Parathyroid adenoma (tissue), 2 donors: ENCODE data around the gene ASTN2.

ENCODE experiments used
- H2AFZ ChIP-seq: fragments of 300-600 bp; sonication (generic); one replicate; pipeline ENCODE4 v1.7.0; 2017; ENCODE audit warnings: antibody characterized with exemption, mild to moderate bottlenecking
- H3K27ac ChIP-seq: fragments of 300-600 bp; sonication (generic); one replicate; pipeline ENCODE4 v1.7.0; 2017
- H3K27me3 ChIP-seq: fragments of 300-600 bp; sonication (generic); one replicate; pipeline ENCODE4 v1.7.0; 2017; ENCODE audit warnings: low read length; ENCODE audit not compliant: control insufficient read depth, insufficient read depth
- H3K36me3 ChIP-seq: fragments of 300-600 bp; sonication (generic); one replicate; pipeline ENCODE4 v1.7.0; 2017; ENCODE audit warnings: low read length; ENCODE audit not compliant: control insufficient read depth, insufficient read depth
- H3K4me1 ChIP-seq: fragments of 300-600 bp; sonication (generic); one replicate; pipeline ENCODE4 v1.7.0; 2017; ENCODE audit warnings: control low read depth
- H3K4me2 ChIP-seq: fragments of 300-600 bp; sonication (generic); one replicate; pipeline ENCODE4 v1.7.0; 2017; ENCODE audit warnings: low read length
- H3K4me3 ChIP-seq: fragments of 300-600 bp; sonication (generic); one replicate; pipeline ENCODE4 v1.7.0; 2017; ENCODE audit warnings: low read depth, low read length
- H3K79me2 ChIP-seq: fragments of 300-600 bp; sonication (generic); one replicate; pipeline ENCODE4 v1.7.0; 2017; ENCODE audit warnings: control low read depth
- H3K9ac ChIP-seq: fragments of 300-600 bp; sonication (generic); one replicate; pipeline ENCODE4 v1.7.0; 2017; ENCODE audit warnings: mild to moderate bottlenecking
- H3K9me3 ChIP-seq: fragments of 300-600 bp; sonication (generic); one replicate; pipeline ENCODE4 v1.7.0; 2017; ENCODE audit warnings: low read length; ENCODE audit not compliant: control insufficient read depth
- TF ChIP-seq, protein P1 (sequence below): fragments of 300-600 bp; sonication (generic); IDR thresholded peaks from one replicate; pipeline ENCODE4 v1.7.0; 2017; ENCODE audit warnings: antibody characterized with exemption, mild to moderate bottlenecking
- donor health status: primary hyperparathyroidism.

The ASTN2 gene

DNA sequence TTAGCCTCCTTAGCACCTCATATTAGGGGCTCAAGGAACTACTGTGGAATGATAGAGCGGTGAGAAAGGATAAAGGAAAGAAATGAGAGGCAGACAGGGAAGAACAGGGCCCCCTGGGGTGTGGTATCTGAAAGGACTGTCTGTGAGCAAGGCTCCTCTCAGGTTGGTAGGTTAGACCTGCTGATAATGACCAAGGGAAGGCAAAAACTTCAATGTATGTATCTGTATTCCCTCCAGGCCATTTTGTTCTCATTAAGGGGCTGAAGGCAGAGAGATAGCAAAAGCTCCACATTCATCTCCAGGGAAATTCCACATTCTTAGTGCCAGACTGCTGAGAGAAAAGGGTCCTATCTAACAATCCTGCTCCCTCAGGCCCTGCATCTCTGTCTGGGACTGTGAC is 699.1 kb downstream of the ASTN2 start:
- Histone ChIP-seq H2AFZ (no peak overlapping the region), H3K9me3 (no peaks in the 10 kb centered on the region), H3K36me3 (no peaks in the 10 kb centered on the region), H3K79me2 (no peaks in the 10 kb centered on the region), H3K4me1 (no peaks in the 10 kb centered on the region), H3K27me3 (no peaks in the 10 kb centered on the region), H3K4me3 (no peak overlapping the region), H3K9ac (no peak overlapping the region), H3K4me2 (no peak overlapping the region), H3K27ac (no peak overlapping the region)
- TF ChIP-seq, protein P1, sequence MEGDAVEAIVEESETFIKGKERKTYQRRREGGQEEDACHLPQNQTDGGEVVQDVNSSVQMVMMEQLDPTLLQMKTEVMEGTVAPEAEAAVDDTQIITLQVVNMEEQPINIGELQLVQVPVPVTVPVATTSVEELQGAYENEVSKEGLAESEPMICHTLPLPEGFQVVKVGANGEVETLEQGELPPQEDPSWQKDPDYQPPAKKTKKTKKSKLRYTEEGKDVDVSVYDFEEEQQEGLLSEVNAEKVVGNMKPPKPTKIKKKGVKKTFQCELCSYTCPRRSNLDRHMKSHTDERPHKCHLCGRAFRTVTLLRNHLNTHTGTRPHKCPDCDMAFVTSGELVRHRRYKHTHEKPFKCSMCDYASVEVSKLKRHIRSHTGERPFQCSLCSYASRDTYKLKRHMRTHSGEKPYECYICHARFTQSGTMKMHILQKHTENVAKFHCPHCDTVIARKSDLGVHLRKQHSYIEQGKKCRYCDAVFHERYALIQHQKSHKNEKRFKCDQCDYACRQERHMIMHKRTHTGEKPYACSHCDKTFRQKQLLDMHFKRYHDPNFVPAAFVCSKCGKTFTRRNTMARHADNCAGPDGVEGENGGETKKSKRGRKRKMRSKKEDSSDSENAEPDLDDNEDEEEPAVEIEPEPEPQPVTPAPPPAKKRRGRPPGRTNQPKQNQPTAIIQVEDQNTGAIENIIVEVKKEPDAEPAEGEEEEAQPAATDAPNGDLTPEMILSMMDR, result no peak

DNA sequence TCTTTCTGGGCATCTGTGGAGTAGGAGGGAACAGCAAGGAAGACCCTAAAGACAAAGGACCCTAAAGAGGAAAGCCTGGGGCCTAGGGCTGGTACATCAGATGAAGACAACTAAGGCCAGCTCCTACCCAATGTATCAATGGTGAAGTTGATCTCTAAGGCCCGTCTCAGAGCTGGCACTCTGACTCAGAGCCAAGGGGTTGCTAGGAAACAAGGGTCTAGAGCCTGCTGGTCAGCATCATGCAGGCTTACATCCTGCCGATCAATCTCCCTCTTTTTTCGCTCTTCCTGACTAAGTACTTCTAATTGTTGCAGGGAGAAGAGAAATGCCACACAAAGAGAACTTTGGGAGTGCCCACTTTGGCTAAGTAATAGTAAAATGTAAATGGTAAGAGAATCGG is 701.6 kb downstream of the ASTN2 start:
- Histone ChIP-seq H3K9ac (no peak overlapping the region), H3K27me3 (no peaks in the 10 kb centered on the region), H2AFZ (no peak overlapping the region), H3K79me2 (no peaks in the 10 kb centered on the region), H3K4me3 (no peak overlapping the region), H3K27ac (no peak overlapping the region), H3K9me3 (no peaks in the 10 kb centered on the region), H3K4me2 (no peak overlapping the region), H3K4me1 (no peaks in the 10 kb centered on the region), H3K36me3 (no peaks in the 10 kb centered on the region)
- TF ChIP-seq, protein P1, result no peak

DNA sequence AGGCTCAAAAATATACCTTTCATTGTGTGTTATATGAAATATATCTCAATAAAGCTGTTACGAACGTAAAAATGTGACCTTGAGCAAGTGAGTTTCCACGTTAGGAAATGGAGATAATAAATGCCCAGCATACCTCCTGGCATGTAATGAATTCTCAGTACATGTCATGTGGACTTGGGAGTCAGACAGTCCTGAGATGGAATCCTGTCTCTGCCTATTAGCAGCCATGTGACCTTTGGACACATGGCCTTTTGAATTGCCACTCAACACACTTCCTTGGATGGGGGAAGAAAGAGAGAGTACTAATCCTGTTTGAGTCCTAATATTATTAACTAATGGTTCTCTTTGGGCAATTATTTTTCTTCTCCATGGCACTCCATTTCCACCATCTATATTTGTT is 702.1 kb downstream of the ASTN2 start:
- Histone ChIP-seq H3K36me3 (no peaks in the 10 kb centered on the region), H3K4me2 (no peak overlapping the region), H3K27me3 (no peaks in the 10 kb centered on the region), H3K27ac (no peak overlapping the region), H3K4me3 (no peak overlapping the region), H3K9me3 (no peaks in the 10 kb centered on the region), H3K9ac (no peak overlapping the region), H2AFZ (no peak overlapping the region), H3K4me1 (no peaks in the 10 kb centered on the region), H3K79me2 (no peaks in the 10 kb centered on the region)
- TF ChIP-seq, protein P1, result no peak

DNA sequence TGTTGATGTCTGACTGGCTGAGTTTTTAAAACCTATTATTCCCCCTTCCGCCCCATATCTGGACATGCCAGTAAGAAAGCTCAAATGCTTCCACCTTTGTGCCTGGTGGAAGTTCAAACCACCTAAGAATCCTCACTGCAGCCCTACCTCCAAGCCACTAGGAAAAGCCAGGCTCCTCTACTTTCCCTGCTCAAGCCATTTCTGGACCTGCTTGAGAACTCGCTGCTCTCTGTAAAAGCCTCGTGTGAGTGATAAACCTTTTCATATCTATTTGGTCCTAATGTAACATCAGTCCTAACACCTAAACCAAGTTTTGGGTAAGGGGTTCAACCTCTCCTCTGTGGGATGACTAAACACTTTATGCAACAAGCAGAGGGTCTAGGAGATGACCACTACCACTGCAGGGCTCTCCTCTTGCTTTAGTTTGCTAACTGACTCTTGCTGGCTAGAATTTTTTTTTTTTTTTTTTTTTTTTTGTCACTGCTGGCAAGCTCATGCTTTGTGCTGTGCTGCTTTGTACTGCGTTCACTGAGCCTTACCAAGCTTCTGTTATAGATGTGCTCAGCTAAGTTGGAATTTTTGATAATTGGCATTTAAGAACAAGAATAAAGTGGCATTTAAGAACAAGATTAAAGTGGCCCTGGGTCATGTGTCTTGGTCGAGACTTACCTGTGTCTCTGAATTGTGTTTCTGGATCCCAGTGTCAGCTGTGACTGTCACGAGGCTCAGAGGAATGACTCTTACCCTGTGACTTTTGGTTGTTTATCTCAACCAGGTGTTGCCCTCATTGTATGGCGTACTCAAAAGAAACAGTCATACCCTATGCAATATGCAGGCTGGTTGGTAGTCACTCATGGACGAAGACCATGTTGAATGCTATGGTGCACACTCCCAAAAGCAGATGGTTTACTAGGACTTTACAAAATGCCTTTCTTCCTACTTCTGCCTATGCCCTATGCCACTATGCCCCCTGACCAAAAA is 708.3 kb downstream of the ASTN2 start:
- Histone ChIP-seq H3K4me1 (no peaks in the 10 kb centered on the region), H3K27me3 (no peaks in the 10 kb centered on the region), H3K9ac (no peak overlapping the region), H3K4me3 (no peak overlapping the region), H3K36me3 (no peaks in the 10 kb centered on the region), H3K4me2 (no peak overlapping the region), H2AFZ (no peak overlapping the region), H3K79me2 (no peaks in the 10 kb centered on the region), H3K27ac (no peak overlapping the region), H3K9me3 (no peaks in the 10 kb centered on the region)
- TF ChIP-seq, protein P1, result no peak

DNA sequence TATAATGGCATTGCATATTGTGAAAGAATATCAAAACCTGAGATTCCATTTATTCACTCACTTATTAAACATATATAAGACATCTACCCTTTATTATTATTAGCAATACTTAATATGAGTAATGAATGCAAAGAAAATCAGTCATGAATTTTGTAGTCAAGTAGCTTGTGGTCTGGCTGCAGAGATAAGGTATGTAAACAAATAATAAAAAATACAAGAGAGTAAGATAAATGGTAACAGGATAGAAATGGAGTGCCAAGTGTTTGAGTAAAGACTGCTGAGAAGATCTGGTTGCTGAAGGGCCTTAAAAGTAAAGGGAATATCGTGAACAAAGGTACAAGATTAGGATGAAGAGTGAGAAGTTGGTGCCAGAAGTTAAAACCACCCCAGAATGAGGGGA is 709.3 kb downstream of the ASTN2 start:
- H3K4me1 ChIP-seq, result no peaks in the 10 kb centered on the region
- no peak overlapping the region for H3K4me2 ChIP-seq
- H3K9ac ChIP-seq, result no peak overlapping the region
- H3K79me2 ChIP-seq, result no peaks in the 10 kb centered on the region
- H3K36me3 ChIP-seq, result no peaks in the 10 kb centered on the region
- no peaks in the 10 kb centered on the region for H3K27me3 ChIP-seq
- H2AFZ ChIP-seq, result no peak overlapping the region
- no peaks in the 10 kb centered on the region for H3K9me3 ChIP-seq
- TF ChIP-seq, protein P1, result no peak
- no peak overlapping the region for H3K4me3 ChIP-seq
- no peak overlapping the region for H3K27ac ChIP-seq
